HuH-7 (cell line): ENCODE data around the gene TRMT1.
A peak's percentile ranks its signal among the peaks of the same experiment; 100 is the strongest.

ENCODE experiments used
- DNase-seq: peaks from one replicate; pipeline ENCODE4 v3.0.0; 2011; ENCODE audit warnings: low spot score

TRMT1 gene

DNA sequence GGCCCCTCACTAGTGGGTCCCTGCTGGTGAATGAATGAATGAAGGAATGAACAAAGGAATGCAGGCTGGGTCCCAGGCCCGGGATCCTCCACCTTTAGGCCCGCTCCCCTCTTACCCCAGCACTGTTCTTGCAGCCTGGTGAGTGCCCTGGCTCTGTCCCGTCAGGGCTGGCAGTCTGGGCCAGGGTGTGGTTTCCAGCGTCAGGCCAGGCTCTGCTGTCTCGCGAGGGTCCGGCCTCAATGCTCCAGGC is 14.2 kb downstream of the TRMT1 start:
- no peak for DNase-seq

DNA sequence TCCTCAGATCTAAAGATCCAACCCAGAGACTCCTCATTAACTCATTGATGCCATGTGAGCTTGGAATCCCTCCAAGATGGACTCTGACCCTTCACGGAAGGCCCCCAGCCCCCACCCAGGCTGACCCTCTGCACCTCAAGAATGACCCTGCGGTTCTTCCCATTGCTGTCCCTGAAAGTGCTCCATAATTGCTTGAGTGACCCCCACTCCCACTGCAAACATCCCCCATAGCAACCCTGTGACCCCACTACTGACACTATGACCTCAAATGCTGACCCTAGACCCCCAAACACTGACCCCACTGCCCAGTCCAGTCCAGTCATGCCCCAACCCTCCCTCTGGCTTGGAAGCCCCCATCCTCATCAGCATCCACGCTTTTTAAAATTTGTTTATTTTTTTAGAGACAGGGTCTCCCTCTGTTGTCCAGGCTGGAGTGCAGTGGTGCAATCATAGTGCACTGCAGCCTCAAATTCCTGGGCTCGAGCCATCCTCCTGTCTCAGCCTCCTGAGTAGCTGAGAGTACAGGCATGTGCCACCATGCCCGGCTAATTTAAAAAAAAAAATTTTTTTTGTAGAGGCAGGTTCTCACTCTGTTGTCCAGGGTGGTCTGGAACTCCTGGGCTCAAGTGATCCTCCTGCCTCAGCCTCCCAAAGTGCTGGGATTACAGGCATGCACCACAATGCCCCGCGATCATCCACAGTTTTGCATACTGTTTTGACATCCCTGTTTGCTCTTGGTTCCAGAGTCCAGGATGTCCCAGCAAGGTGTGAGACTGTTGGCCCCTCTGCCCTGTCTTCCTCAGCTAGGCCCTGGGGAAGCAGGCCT is 14.7 kb downstream of the TRMT1 start:
- DNase-seq, result no peak

DNA sequence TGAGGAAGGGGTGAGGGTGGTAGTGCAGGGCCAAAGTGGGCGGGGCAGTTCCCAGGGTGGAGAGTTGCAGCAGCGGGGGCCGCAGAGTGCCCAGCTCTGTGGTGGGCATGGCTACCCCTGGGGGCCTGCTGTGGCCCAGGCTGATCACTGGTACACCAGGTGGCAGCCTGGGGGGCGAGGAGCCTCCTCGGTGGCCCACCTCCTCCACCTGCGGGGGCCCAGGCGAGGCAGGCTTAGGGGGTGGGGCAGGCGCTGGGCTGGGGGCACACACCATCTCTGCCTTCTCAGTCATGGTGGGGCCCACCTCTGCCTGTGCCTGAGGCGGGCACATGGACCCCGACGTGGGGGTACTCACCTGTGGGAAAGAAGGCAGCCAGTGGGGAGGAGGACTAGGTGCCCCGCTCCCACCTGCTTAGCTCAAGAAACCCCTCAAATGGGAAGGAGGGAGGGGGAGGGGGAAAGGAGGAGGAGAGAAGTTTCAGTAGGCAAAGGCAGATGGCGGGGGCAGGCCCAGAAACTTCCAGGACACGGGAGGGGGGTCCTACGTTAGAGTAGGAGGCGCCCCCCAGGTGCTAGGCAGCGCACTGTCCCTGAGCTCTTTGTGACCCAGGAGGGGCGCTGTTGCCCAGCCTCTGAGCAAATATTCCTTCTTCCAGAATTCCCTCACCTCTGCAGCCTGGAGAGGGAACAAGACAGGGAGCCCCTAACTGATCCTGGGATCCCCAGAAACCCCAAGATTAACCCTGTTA is 15.5 kb downstream of the TRMT1 start:
- no peak for DNase-seq

DNA sequence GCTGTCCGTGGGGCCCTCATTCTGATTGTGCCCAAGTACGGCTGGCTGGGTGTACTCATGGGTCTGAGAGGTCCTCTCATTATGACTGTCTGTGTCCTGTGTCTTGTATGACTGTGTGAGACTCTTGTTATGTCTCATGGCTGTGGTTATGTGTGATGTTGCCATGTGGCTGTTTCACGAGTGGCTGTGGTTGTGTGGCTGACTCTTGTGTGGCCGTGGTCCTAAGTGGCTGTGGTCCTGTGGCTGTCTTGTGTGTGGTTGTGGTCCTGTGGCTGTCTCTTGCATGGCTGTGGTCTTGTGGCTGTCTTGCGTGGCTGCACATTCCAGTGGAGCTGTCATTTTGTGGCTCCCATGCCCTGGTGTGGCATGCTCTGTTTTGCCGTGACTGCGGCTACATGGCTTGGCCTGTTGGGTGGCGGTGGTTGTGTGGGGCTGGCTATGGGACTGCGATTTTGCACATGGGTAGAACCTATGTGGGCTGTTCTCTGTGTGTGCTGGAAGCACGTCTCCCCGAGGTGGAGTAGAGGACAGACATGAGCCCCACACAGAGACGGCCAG is 16.4 kb downstream of the TRMT1 start:
- DNase-seq, result no peak

DNA sequence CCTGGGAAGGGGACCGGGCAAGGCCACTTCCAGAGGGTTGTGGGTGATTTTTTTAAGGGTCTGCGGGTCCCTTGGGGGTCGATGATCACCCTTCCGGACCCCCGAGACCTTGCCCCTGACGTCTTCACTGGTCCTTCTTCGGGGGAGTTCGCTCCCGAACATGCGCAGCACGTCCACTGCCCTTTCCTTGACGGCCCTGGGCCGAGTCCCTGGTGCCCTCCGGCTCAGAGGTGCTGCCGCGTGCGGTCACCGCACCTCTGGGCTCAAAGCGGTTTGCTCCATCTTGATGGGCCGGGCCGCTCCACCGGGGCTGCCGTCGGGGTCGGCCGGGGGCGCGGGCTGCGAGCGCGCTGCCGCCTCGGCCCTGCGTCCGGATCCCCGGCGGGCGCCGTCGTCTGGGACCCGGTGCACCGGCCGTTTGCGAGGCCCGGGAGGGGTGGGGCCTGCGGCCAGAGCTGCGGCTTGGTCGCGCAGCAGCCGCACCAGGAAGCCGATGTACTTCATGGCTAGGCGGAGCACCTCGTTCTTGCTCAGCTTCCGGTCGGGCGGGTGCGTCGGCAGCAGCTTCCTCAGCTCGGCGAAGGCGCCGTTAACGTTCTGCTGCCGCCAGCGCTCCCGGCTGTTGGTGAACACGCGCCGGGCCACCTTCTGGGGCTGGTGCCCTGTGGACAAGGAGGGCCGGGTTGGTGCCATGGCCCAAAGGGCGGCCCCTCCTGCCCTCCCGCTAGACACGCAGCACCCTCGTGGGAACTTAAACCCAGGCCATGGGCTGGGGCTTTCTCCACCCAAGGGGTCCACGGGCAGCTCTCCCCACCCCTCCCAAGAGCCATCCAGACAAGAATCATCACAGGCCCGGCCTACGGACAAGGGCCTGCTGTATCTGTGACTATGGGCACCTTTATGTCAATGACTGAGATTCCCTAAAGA is 17.2 kb downstream of the TRMT1 start:
- DNase-seq, result no peak

DNA sequence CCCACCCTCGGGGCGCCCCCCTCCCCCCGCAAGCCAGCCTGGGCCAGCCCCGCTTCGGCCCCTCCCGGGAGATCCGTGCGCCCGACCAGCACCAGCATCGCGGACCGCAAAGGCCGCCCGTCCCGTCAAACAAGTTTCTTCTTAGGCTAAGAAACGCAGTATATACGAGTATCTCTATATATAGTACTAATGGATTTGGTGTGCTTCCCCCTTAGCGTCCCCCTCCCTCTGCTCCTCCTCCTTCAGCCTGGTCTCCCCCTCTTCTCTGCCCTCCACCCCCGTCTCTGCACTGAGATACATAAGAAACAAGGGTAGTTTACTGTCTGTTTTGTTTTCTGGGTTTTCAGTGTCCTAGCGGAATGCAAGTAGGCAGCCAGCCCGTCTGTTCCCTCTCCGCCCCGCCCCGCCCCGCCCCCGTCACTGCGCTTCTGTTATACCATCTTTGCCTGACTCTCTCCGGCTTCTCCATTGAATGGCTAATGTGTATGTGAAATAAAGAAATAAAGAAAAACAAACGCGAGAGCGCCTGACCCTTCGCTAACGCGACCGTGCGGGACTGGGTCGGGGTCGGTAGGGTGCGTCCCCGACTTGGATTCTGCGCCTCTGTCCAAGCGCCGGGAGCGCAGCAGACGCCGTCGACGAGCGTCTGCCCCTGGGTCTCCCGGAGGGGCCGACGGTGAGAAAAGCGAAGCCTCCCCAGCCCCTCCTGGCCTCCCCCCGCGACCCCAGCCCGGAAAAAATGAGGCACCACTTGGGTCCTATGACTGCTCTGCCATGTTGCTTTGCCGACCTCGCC is 18.1 kb downstream of the TRMT1 start:
- no peak for DNase-seq

DNA sequence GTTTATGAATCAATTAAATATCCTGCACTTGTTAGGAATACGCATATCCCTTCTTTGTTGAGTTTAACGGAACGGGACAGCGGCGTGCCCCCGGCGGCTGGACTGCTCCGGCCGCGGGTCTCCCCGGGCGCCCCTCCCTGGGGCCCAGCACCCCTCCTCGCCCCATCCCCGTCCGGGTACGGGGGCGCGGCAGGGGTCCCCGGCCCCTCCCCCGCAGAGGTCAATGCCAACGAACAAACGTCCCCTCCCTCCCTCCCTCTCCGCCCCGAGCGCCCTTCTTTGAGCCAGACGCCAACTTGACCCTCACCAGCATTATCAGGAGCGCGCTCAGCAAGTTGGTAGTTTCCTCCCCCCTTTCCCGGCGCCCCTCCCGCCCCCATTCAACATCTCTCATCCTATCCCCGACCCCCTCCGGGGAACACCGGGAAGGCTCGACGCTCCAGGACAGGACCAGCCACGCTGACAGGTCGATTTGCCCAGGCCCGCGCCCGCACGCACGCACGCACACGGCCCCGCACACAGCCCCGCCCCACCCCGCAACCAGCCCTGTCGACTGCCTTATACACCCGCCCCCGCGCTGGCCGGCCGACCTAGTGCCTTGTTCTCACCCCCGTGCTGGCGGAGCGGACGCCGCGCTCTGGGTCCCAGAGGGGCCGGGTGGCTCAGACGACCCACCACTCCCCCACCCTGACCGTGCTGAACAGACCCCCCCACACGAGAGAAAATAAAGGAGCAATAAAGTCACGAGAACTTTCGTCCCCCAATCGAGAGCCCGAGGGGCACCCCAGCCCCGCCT is 18.9 kb downstream of the TRMT1 start:
- no peak for DNase-seq

DNA sequence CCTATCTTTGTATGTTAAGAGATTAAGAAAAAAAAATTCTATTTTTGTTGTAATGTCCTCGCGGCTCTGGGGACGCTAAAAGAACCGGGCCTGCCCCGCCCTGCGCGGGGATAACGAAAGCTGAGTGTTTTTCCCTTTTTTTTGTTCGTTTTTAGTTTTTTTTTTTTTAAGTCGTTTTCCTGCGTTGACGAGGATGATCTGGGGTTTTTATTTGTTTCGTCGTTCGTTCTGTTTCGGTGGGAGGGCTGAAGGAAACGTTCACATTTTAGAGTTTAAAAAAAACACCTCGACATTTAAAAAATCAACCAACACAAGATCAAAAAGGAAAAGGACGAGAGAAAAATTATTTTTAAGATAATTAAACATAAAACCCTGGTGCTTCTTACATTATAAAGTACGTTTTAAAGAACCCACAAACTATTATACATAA is 19.5 kb downstream of the TRMT1 start:
- DNase-seq, result no peak

DNA sequence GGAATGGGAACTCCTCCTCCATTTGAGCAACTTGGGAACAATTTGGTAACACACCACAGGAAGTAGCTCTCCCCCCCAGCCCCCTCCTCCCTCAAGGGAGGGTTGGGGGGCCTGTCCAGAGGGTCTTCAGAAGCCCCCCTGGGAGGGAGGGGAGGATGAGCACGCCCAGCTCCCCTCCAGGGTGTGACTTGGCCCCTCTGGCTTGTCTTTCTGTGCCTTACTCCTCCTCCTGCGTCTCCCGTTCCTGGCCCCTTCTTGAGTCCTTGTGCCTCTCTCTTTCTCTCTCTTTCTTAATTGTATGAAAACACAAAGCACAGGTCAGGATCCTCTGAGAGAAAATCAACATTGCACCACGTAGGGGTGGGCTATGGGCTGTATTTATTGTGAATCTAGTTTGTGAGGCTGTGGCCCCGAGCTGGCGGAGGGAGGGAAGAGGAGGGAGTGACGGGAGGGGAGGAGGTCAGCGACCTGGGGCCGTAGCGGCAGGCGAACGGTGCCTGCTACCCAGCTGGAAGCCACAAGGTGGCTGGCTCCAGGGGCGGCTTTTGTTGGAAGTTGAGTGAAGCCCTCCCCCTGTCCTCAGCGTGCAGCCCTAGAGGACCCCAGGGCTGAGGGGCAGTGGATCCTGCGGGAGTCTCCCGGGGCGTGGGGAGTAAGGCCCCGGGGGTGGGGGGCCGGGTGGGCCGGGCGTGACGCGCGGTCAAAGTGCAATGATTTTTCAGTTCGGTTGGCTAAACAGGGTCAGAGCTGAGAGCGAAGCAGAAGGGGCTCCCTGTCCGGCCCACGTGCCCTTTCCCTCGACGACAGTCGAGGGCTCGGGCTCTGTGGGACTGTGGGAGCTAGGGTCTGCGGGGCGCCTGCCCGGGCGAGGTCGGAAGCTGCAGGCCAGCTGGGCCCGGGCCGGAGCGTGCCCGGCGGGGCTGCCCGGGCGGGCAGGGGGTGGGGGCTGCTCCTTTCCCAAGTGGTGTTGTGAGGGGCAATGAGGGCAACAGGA is 20.3 kb downstream of the TRMT1 start:
- peak; percentile 95 for DNase-seq

DNA sequence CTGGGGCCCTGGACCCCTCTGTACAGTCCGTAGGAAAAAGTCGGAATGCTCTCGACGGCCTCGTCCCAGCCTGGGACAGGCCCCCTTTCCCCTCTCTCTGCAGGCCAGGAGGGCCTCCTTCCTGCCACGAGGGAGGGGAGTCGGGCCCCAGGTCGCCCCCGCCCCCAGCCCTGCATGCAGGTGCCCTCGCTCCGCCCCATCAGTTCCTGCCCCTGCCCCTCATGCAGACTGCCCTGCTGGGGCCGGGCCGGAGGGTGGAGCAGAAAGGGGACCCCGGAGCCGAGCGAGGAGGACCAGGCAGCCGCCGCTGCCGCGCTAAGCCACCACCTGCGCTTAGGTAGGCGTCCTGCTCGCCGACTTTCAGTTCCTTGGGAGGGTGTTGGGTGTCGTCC is 21.2 kb downstream of the TRMT1 start:
- DNase-seq, result no peak

DNA sequence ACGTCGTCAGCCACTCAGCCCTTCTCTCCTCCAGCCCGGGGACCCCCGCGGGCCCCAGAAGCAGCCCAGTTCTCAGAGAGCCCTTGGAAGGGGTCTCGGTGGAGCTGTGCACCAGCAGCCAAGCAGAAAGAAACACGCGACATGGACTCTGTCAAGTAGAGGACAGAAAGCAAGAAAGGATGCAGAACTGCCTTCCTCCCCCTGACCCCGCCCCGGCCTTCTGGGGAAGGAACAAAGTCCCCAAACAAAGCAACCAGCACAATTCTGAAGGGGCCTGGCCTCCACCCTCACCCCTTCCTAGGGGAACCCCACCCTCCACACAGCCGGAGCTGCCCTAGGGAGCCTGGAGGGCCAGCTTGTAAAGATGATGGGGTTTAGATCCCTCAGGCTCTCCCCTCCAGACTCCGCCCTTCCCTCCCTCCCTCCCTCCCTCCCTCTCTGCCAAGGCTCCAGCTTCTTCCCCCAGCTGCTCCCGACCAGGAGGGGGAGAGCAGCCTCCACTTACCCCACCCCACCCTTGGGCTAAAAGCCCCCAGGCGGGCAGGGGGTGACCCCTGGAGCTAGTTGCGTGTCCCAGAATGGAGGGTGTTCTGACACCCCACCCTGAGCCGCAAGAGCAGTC is 21.7 kb downstream of the TRMT1 start:
- DNase-seq, result no peak

DNA sequence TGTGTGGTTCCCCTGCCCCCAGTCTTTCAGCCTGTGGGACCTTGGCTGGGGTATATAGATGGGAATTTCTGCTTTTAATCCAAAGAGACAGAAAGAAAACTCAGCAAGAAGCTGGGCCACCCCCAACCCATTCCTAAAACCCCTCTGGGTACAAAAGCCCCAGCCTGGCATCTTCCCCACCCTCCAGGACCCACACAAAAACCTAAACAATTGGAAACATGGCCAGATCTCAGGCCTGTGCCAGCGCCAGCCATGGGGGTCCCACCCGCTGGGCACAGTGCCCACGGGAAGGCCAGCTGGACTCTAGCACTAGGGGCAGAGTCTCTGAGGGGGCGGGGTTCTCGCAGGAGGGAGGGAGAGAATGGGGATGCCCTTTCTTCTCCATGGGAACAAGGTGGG is 22.4 kb downstream of the TRMT1 start:
- no peak for DNase-seq

DNA sequence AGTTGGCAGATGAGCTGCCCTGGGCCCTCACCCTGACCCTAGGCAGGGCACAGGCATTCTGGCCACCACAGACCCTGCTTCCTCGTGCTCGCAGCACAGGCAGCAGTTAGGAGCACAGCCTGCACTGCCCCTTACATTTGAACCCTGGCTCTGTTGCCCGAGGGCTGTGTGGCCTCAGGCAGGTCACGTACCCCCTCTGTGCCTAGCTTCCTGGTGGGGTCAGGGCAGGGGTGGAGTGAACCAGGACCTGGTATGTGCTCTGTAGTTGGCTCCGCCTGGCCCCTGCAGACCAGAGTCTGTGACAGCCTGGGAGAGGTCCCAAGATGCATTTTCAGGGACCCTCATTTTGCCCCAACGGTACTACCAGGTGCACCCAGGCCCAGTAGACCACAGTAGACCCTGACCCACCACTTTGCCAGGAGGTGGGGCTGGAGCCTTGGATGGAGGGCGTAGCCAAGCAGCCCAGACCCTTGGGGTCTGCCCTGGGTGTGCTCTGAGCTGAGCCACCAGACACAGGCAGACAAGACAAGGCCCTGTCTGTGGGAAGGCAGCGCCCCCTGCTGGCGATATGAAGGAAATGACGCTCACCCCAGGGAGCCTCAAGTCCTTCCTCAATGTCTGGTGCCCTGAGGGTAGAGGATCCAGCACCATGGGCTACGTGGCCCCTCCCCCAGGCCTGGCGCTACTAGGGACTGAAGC is 23.0 kb downstream of the TRMT1 start:
- peak; percentile 97 for DNase-seq

DNA sequence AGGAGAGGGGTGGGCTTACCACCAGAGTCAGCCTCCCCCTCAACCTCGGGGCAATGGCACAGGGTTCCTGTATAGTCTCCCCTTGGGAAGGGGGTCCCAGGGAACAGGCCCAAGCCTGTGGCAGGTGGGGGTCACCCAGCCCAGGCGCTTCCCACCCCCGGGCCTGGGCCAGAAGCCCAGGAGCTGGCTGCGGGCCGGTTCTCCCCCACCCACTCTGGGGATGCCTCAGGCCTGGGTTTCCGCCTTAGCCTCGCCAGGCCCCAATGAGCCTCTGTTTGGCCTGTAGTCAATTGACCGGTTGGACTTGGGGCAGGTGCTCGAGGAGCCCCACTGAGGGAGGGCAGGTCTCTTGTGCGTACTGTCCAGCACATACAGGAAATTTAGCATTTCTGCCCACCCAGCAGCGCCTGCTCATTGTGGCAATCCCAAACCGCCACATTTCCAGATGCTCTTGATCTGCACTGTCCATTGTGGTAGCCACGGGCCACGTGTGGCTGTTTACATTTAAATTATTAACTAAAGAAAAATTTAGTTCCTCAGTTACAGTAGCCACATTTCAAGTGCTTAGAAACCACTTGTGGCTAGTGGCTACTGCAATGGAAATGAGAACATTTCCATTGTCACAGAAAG is 23.8 kb downstream of the TRMT1 start:
- DNase-seq, result no peak

DNA sequence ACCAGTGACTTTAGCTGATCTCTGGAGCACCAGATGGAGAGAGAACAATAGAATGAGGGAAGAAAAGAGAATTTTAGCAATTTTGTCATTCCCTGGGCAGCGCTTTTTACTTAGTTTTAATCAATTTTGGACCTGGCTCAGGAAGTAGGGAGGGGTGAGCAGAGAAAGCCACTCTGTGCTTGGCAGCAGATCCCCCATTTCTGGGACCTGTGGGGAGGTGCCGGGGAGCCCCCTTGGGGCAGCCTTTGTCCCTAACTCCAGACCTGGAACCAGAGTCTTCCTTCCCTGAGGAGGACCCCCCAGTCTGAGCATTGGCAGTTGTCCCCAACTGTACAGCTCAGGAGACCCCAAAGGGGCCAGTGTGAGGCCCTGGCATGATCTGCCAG is 24.4 kb downstream of the TRMT1 start:
- no peak for DNase-seq

DNA sequence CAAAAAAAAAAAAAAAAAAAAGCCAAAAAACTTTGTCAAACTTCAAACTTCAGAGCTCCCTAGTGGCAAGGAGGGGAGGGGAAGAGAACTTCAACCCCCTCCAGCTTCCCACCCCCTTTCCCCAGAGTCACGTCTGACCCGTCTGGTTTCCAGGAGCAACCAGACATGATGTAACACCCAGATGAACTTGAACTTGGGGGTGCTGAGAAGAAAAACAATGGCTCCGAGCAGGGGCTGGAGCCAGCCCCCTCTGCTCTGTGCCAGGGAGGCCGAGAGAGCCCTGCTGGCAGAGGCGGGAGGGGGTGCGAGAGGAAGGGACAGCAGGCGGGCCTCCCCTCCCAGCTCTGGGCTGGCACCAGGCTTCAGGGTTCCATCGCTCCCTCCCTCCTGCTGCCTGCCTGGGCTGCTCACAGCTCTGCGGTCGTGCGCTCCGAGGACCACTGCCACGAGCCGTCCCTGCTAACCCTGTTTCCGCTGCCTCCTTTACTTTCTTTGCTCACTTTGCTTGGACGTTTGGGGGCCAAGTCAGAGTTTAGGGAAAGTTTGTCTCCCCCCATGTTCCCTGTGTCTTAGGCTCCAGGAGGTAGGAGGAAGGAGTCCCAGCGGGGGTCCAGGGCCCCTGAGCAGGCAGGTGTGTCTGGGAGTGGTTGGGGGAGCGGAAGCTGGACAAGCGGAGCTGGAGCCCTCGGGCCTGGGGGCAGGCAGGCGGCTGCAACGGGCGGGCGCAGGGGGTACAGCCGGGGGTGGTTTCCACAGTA is 25.0 kb downstream of the TRMT1 start:
- DNase-seq, result no peak
